HEK293T (cell line): ENCODE data around the gene GALNT13.

Experiments
- ARNT ChIP-seq: fragments of 450-650 bp; IDR thresholded peaks from 2 replicates; pipeline ENCODE4 v1.6.1; 2017; ENCODE audit warnings: mild to moderate bottlenecking
- BHLHE40 ChIP-seq: fragments of 450-650 bp; IDR thresholded peaks from 2 replicates; pipeline ENCODE4 v1.6.1; 2016; ENCODE audit warnings: mild to moderate bottlenecking, moderate library complexity, borderline replicate concordance
- ELF4 ChIP-seq: fragments of 450-650 bp; IDR thresholded peaks from 2 replicates; pipeline ENCODE4 v1.6.1; 2017; ENCODE audit warnings: antibody characterized with exemption
- FOXA1 ChIP-seq: fragments of 450-650 bp; IDR thresholded peaks from 2 replicates; pipeline ENCODE4 v1.6.1; 2016; ENCODE audit warnings: mild to moderate bottlenecking
- FOXK2 ChIP-seq: fragments of 450-650 bp; IDR thresholded peaks from 2 replicates; pipeline ENCODE4 v1.6.1; 2016; ENCODE audit warnings: mild to moderate bottlenecking
- FOXM1 ChIP-seq: fragments of 450-650 bp; IDR thresholded peaks from 2 replicates; pipeline ENCODE4 v1.6.1; 2017; ENCODE audit warnings: mild to moderate bottlenecking, borderline replicate concordance
- LEF1 ChIP-seq: fragments of 450-650 bp; IDR thresholded peaks from 2 replicates; pipeline ENCODE4 v1.6.1; 2017; ENCODE audit warnings: mild to moderate bottlenecking, borderline replicate concordance
- NFRKB ChIP-seq: fragments of 450-650 bp; IDR thresholded peaks from 2 replicates; pipeline ENCODE4 v1.6.1; 2016; ENCODE audit warnings: mild to moderate bottlenecking, moderate library complexity
- SP1 ChIP-seq: fragments of 450-650 bp; IDR thresholded peaks from 2 replicates; pipeline ENCODE4 v1.6.1; 2017
- SUZ12 ChIP-seq: fragments of 450-650 bp; IDR thresholded peaks from 2 replicates; pipeline ENCODE4 v1.6.1; 2016; ENCODE audit warnings: mild to moderate bottlenecking
- TARDBP ChIP-seq: fragments of 450-650 bp; IDR thresholded peaks from 2 replicates; pipeline ENCODE4 v1.6.1; 2016
- TF ChIP-seq, protein P1 (sequence below): fragments of 450-650 bp; IDR thresholded peaks from 2 replicates; pipeline ENCODE4 v1.6.1; 2016

DNA sequence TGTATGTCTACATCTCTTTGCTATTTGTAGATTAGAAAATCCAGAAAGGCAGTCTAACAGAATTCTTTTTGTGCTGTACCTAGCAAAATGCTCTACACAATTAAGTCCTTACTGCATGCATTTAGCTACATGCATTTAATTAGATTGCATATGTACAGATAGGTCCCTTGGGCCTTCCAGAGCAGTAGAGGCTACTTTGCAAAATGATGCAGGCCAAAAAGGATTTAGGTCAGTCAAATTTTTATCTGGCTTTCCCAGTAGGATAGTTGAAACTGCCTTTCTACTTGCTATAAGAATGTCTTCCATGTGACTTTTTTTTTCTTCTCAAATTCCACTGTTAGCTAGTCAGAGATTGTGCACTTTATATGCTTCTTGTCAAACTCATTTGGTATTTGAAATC lies 19.3 kb downstream of the GALNT13 start:
- TF ChIP-seq FOXK2 (no peak), NFRKB (no peak), LEF1 (no peak), SP1 (no peak), BHLHE40 (no peak), ARNT (no peak), FOXM1 (no peak), ELF4 (no peak), FOXA1 (no peak), SUZ12 (no peak), TARDBP (no peak)
- TF ChIP-seq, protein P1, sequence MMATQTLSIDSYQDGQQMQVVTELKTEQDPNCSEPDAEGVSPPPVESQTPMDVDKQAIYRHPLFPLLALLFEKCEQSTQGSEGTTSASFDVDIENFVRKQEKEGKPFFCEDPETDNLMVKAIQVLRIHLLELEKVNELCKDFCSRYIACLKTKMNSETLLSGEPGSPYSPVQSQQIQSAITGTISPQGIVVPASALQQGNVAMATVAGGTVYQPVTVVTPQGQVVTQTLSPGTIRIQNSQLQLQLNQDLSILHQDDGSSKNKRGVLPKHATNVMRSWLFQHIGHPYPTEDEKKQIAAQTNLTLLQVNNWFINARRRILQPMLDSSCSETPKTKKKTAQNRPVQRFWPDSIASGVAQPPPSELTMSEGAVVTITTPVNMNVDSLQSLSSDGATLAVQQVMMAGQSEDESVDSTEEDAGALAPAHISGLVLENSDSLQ, result no peak
